Coronary artery (tissue), 2 donors: ENCODE results near the gene RCSD1.
A peak's percentile ranks its signal among the peaks of the same experiment; 100 is the strongest.

Experiments
- DNase-seq: peaks from one replicate; pipeline ENCODE4 v3.0.0-alpha.2; 2017; ENCODE audit warnings: low spot score
- H3K27ac ChIP-seq, 2 donors: fragments of 200-600 bp; sonication (generic); one replicate each; pipeline ENCODE4 v1.5.1; 2016 to 2019
- H3K4me3 ChIP-seq: fragments of 200-600 bp; sonication (generic); 2 replicates; pipeline ENCODE4 v1.5.1; 2016; ENCODE audit warnings: mild to moderate bottlenecking, moderate library complexity
- TF ChIP-seq, protein P1 (sequence below): fragments of 200-600 bp; sonication (generic); IDR thresholded peaks from one replicate; pipeline ENCODE4 v1.5.1; 2019; ENCODE audit warnings: antibody characterized with exemption

The RCSD1 gene

DNA sequence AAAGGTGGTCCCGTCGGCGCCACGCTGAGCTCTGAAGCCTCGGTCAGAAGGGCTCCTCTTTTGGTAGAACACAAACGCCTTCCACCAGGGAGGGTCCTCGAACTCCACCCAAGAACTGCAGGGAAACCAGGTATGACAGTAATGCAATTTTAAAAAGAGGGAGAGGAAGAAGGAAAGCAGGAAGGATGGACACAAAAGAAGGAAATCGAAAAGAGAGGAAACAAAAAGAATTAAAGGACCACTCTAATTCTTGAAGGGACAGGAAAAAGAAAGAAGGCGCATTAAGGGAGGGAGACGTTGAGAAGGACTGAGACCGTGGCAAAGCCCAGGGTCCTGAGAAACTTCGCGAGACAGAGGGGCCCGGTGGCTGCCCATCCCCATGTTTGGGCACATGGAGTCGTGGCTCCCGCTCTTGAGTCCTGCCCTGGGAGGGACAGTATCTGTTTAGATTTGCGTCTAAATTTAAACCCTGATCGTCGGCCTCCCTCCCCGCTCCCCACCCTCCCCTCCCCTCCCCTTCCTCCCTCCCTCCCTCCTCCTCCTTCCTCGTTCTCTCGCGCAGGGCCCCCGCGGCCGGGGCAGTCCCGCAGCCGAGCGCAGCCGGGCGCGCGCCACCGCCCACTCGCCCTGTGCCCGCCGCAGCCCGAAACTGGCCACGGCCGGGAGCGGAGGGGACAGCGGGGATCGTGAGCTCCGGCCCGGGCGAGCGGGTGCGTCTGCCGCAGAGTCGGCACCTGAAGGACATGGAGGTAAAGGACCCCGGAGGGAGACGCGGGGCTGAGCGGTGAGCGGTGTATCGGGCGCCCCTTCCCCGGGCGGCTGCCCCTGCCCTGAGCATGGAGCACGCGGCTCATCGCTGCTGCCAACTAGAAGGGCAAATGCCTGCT, at the start of gene RCSD1:
TSS of gene RCSD1 (plus strand) at position 552 of the 887 bp plus-strand sequence. CDS start at position 744, 192 bp downstream.
- TF ChIP-seq, protein P1, sequence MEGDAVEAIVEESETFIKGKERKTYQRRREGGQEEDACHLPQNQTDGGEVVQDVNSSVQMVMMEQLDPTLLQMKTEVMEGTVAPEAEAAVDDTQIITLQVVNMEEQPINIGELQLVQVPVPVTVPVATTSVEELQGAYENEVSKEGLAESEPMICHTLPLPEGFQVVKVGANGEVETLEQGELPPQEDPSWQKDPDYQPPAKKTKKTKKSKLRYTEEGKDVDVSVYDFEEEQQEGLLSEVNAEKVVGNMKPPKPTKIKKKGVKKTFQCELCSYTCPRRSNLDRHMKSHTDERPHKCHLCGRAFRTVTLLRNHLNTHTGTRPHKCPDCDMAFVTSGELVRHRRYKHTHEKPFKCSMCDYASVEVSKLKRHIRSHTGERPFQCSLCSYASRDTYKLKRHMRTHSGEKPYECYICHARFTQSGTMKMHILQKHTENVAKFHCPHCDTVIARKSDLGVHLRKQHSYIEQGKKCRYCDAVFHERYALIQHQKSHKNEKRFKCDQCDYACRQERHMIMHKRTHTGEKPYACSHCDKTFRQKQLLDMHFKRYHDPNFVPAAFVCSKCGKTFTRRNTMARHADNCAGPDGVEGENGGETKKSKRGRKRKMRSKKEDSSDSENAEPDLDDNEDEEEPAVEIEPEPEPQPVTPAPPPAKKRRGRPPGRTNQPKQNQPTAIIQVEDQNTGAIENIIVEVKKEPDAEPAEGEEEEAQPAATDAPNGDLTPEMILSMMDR: no peak
- Histone ChIP-seq H3K27ac (peak within 1 kb of the TSS; percentile 82 to 97), H3K4me3 (peak within 1 kb of the TSS; percentile 97)
- no peak for DNase-seq

DNA sequence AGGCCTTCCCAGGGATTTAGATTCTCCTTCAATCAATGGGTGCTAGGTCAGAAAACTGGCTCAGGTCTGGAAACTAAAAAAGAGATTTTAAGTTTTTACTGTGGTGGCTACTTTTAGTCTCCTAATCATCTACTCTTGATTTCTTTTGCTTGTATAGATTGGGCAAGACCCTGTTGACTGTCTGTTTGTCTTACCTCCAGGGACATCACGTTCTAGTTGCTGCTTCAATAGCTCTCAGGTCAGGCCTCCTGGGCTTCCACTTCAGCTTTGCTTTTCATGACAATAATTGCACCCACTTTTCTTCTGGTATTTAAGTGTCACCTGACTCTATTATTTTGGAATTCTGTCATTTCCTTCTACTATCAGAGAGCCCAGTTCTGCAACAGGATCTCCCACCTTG, 48.0 kb upstream of the RCSD1 start:
- Histone ChIP-seq H3K4me3 (no peak overlapping the region), H3K27ac (no peak overlapping the region)
- no peak for DNase-seq
- TF ChIP-seq, protein P1: no peak

DNA sequence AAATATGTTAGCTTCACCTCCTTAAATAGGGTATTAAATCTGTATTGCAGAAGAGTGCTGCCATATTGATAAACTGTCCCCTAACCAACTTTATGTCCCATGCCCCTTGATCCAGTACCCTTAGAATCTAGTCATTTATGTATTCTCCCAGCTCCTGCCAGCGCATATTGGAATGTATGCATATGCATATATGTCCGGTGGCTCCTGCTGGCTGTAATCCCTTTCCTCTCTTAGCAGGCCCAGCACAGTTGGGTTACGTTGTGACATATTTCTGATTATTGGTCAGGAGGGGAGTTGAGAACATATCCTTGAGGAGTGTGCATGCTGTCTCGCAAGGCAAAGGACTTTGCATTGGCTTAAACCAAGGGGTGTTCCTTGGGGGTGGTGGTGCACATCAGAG, 47.3 kb upstream of the RCSD1 start:
- DNase-seq: no peak
- Histone ChIP-seq H3K27ac (no peak overlapping the region), H3K4me3 (no peak overlapping the region)
- TF ChIP-seq, protein P1: no peak

DNA sequence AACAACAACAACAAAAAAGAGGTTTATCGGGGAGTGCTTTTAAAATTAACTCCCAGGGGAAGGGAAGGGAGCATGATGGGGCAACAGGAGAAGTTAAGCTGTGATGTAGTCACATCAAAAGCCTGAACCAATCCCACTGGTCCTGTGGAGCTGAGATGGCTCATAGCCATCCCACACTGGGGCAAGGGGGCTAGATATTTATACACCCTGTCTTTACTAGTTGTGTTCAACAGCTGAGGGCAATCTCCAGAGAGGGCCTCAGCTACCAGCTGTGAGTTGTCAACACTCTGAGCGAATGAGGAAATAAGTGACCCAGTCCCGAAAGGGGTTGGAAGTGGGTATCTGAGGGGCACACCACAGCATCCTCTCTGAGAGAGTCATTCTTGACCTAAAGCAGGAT, 45.5 kb upstream of the RCSD1 start:
- Histone ChIP-seq H3K27ac (no peak overlapping the region), H3K4me3 (no peak overlapping the region)
- DNase-seq: no peak
- TF ChIP-seq, protein P1: no peak

- TF ChIP-seq, protein P1: no peak
- H3K4me3 ChIP-seq: no peak overlapping the region
- H3K27ac ChIP-seq: no peak overlapping the region
- no peak for DNase-seq
Measured at GRCh38 chr1:167587342-167587741, 42.7 kb upstream of the RCSD1 start.

- H3K4me3 ChIP-seq: no peak overlapping the region
- no peak overlapping the region for H3K27ac ChIP-seq
- no peak for DNase-seq
- TF ChIP-seq, protein P1: no peak
Measured at GRCh38 chr1:167587872-167588271, 42.2 kb upstream of the RCSD1 start.

GRCh38 chr1:167588361-167588760, 41.7 kb upstream of the RCSD1 start:
- H3K4me3 ChIP-seq: no peak overlapping the region
- no peak for DNase-seq
- TF ChIP-seq, protein P1: no peak

More at GRCh38 chr1:167588361-167588760, 41.7 kb upstream of the RCSD1 start:
- H3K27ac ChIP-seq: no peak overlapping the region
